Ishikawa (cell line): ENCODE measurements around the gene CASP8.

Experiments used
- CEBPB ChIP-seq: IDR thresholded peaks from 2 replicates; pipeline ENCODE4 v1.6.1; 2012
- CREB1 ChIP-seq: IDR thresholded peaks from 2 replicates; pipeline ENCODE4 v1.6.1; 2012; ENCODE audit warnings: low read depth
- EGR1 ChIP-seq: IDR thresholded peaks from 2 replicates; pipeline ENCODE4 v1.6.1; 2012
- EP300 ChIP-seq: IDR thresholded peaks from 2 replicates; pipeline ENCODE4 v1.6.1; 2012; ENCODE audit warnings: borderline replicate concordance
- FOXM1 ChIP-seq: IDR thresholded peaks from 2 replicates; pipeline ENCODE4 v1.6.1; 2012; ENCODE audit warnings: low read depth, borderline replicate concordance
- MAX ChIP-seq: IDR thresholded peaks from 2 replicates; pipeline ENCODE4 v1.6.1; 2012
- NFIC ChIP-seq: IDR thresholded peaks from 2 replicates; pipeline ENCODE4 v1.6.1; 2012
- RAD21 ChIP-seq: IDR thresholded peaks from 2 replicates; pipeline ENCODE4 v1.6.1; 2012; ENCODE audit warnings: low read depth
- TAF1 ChIP-seq: IDR thresholded peaks from 2 replicates; pipeline ENCODE4 v1.6.1; 2012; ENCODE audit warnings: low read depth, mild to moderate bottlenecking
- TCF12 ChIP-seq: IDR thresholded peaks from 2 replicates; pipeline ENCODE4 v1.6.1; 2012; ENCODE audit warnings: low read depth
- TEAD4 ChIP-seq: IDR thresholded peaks from 2 replicates; pipeline ENCODE4 v1.6.1; 2012
- USF1 ChIP-seq: IDR thresholded peaks from 2 replicates; pipeline ENCODE4 v1.6.1; 2012
- YY1 ChIP-seq: IDR thresholded peaks from 2 replicates; pipeline ENCODE4 v1.6.1; 2012; ENCODE audit warnings: low read depth
- ZBTB7A ChIP-seq: IDR thresholded peaks from 2 replicates; pipeline ENCODE4 v1.6.1; 2012; ENCODE audit warnings: low read depth
- TF ChIP-seq, protein P1 (sequence below): IDR thresholded peaks from 2 replicates; pipeline ENCODE4 v1.6.1; 2012; ENCODE audit warnings: low read depth, mild to moderate bottlenecking

Gene CASP8

DNA sequence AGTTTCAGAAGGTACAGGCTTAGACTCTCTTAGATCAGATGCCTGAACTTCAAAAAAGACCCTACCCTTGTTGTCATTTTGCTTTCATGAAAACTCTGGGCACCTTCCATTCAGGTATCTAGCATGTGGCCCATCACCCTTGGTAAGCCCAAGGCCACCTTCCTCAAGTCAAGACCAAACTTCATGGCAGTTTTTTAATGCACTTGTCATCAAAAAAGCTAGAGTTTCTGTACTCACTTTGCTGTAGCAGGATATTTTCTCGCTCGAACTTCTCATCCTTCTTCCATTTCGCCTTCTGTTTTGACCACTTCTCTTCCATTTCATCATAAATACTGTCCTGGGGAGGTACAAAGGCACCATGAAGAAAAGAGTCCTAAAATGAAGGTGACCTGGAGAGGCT is 48.6 kb downstream of the CASP8 start:
- no peak for TF ChIP-seq RAD21
- TF ChIP-seq USF1 = no peak
- TF ChIP-seq TEAD4 = no peak
- no peak for TF ChIP-seq YY1
- no peak for TF ChIP-seq EGR1
- TF ChIP-seq NFIC = no peak
- no peak for TF ChIP-seq TCF12
- TF ChIP-seq ZBTB7A = no peak
- no peak for TF ChIP-seq TAF1
- no peak for TF ChIP-seq CREB1

- no peak for TF ChIP-seq CREB1
- TF ChIP-seq ZBTB7A = no peak
- no peak for TF ChIP-seq NFIC
- no peak for TF ChIP-seq USF1
- TF ChIP-seq YY1 = no peak
- no peak for TF ChIP-seq MAX
- TF ChIP-seq RAD21 = no peak
- TF ChIP-seq, protein P1, sequence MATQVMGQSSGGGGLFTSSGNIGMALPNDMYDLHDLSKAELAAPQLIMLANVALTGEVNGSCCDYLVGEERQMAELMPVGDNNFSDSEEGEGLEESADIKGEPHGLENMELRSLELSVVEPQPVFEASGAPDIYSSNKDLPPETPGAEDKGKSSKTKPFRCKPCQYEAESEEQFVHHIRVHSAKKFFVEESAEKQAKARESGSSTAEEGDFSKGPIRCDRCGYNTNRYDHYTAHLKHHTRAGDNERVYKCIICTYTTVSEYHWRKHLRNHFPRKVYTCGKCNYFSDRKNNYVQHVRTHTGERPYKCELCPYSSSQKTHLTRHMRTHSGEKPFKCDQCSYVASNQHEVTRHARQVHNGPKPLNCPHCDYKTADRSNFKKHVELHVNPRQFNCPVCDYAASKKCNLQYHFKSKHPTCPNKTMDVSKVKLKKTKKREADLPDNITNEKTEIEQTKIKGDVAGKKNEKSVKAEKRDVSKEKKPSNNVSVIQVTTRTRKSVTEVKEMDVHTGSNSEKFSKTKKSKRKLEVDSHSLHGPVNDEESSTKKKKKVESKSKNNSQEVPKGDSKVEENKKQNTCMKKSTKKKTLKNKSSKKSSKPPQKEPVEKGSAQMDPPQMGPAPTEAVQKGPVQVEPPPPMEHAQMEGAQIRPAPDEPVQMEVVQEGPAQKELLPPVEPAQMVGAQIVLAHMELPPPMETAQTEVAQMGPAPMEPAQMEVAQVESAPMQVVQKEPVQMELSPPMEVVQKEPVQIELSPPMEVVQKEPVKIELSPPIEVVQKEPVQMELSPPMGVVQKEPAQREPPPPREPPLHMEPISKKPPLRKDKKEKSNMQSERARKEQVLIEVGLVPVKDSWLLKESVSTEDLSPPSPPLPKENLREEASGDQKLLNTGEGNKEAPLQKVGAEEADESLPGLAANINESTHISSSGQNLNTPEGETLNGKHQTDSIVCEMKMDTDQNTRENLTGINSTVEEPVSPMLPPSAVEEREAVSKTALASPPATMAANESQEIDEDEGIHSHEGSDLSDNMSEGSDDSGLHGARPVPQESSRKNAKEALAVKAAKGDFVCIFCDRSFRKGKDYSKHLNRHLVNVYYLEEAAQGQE = no peak
- TF ChIP-seq FOXM1 = no peak
- TF ChIP-seq TEAD4 = no peak
- no peak for TF ChIP-seq EP300
- TF ChIP-seq TAF1 = no peak
- TF ChIP-seq CEBPB = no peak
- no peak for TF ChIP-seq EGR1
- TF ChIP-seq TCF12 = no peak
Observed at GRCh38 chr2:201313362-201313761, 53.0 kb downstream of the CASP8 start.

DNA sequence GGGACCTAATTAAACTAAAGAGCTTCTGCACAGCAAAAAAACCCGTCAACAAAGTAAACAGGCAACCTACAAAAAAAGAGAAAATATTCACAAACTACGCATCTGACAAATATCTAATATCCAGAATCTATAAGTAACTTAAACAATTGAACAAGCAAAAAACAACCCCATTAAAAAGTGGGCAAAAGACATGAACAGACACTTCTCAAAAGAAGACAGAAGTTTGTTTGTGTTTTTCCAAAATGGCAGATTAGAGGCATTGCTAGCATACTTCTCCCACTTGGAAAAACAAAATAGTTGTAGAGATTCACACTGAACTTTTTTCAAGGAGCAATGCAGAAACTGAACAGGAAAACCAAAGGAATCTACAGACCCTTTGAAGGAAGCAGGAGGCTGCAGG is 59.2 kb downstream of the CASP8 start:
- TF ChIP-seq, protein P1 = no peak
- no peak for TF ChIP-seq EGR1
- no peak for TF ChIP-seq ZBTB7A

DNA sequence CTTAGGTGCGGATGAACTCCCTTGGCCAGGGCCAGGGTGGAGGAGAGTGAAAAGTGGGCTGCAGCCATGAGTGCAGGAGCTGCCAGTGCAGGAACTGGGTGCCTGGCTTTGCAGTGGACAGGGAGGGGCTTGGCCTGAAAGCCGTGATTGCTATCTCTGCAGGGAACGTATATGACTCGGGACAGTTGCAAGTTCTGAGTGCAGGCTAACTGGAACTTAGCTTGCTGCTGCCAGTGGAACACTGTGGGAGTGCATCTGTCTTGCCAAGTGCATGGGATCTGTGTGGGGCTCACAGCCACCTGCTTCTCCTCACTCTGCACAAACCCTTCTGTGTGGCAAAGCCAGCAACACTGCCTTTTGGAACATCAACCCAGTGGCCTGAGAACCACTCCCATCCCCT is 59.9 kb downstream of the CASP8 start:
- TF ChIP-seq CREB1 (no peak), YY1 (no peak), TAF1 (no peak), MAX (no peak), TCF12 (no peak), USF1 (no peak)

DNA sequence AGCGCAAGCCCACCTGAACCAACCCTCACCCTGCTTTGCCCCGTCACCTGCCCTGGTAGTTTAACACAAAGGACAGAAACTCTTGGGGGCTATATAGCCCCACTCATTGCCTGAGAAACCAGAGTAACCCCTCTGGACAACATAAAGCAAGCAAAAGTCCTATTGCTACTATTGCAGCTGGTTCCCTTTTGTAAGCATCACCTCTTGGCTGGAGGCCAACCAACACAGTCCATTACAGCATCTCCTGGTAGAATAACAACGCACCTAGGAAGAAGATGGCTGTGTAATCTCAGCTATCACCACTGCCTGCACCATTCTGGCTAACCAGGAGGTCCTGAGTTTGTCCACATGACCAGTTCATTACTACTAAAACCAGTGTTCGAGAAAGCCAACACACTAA is 60.4 kb downstream of the CASP8 start:
- TF ChIP-seq FOXM1 = no peak
- TF ChIP-seq NFIC = 0 out of 2 replicates have a peak, but pooled peaks have one; percentile 15

DNA sequence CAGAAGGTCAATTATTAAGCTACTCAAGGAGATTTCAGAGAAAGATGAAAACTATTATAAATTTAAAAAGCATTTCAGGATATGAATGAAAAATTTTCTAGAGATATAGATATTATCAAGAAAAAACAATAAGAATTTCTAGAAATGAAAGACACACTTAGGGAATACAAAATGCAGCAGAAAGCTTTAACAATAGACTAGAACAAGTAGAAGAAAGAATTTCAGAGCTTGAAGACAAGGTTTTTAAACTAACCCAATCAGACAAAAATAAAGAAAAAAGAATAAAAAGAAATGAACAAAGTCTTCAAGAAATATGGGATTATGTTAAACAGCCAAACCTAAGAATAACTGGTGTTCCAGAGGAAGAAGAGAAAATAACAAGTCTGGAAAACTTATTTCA is 62.4 kb downstream of the CASP8 start:
- no peak for TF ChIP-seq CEBPB
- TF ChIP-seq NFIC = no peak
- TF ChIP-seq YY1 = no peak
- no peak for TF ChIP-seq USF1
- no peak for TF ChIP-seq EGR1
- TF ChIP-seq TCF12 = no peak
- no peak for TF ChIP-seq MAX
- TF ChIP-seq ZBTB7A = no peak
- TF ChIP-seq CREB1 = no peak
- TF ChIP-seq TEAD4 = no peak
